WI38 (cell line): ENCODE measurements around the gene SCAMP4.

Source experiments
- H3K4me3 ChIP-seq: 2 replicates; pipeline ENCODE4 v1.5.1; 2011; ENCODE audit warnings: low read depth, mild to moderate bottlenecking, control low read depth, low read length
- CTCF ChIP-seq: IDR thresholded peaks from 2 replicates; pipeline ENCODE4 v1.5.1; 2012; ENCODE audit warnings: low read depth, mild to moderate bottlenecking, control low read depth, low read length

SCAMP4 gene

GRCh38 chr19:1914826-1915341 is 9.7 kb downstream of the SCAMP4 start:
- TF ChIP-seq CTCF, result no peak

DNA sequence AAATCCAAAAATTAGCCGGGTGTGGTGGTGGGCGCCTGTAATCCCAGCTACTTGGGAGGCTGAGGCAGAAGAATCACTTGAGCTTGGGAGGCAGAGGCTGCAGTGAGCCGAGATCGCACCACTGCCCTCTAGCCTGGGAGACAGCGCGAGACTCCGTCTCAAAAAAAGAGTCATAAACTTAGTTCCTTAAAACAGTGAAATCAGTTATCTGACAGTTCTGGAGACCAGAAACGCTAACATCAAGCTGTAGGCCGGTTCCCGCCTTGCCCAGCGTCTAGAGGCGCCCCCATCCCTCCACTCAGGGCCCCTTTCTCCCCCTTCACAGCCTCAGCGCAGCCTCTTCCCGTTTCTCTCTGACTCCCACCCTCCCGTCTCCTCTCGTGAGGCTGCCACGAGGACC is 11.9 kb downstream of the SCAMP4 start:
- H3K4me3 ChIP-seq, result no peak overlapping the region
- TF ChIP-seq CTCF, result no peak

More at GRCh38 chr19:1914826-1915341, 9.7 kb downstream of the SCAMP4 start:
- no peak overlapping the region for H3K4me3 ChIP-seq

DNA sequence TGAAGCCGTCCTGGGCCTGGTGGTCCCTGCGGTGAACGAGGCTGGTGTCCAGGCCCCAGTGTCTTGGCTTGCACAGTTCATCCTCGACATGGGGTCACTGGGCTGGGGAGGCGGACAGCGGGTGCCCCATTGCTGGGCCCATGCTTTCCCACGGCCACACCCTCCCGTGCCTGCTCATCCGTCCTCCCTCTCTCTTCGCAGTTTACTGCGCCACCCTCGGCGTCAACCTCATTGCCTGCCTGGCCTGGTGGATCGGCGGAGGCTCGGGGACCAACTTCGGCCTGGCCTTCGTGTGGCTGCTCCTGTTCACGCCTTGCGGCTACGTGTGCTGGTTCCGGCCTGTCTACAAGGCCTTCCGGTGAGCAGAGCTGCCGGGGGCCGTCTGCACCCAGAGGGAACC is 12.7 kb downstream of the SCAMP4 start:
- H3K4me3 ChIP-seq, result no peak overlapping the region
- no peak for TF ChIP-seq CTCF

- no peak overlapping the region for H3K4me3 ChIP-seq
- no peak for TF ChIP-seq CTCF
Measured at GRCh38 chr19:1918975-1919374, 13.8 kb downstream of the SCAMP4 start.

DNA sequence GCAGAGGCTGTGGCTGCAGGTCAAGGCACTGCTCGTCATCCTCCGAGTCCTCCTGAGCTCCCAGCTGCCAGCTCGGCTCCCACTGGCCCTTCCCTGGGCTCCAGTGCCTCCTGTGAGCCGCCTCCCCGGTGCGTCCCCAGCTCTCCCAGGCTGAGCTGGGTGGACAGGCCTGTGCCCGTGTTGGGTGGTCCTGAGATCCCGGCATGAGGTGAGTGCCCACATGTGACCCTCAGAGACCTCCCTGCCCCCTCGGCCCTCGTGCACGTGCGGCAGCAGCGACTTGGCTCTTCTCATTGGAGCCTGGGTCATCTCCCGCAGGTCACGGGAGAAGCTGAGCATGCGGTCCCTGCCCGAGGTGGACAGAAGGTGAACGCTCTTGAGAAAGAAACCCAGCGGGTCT is 15.4 kb downstream of the SCAMP4 start:
- H3K4me3 ChIP-seq, result no peak overlapping the region
- no peak for TF ChIP-seq CTCF

- TF ChIP-seq CTCF, result no peak
- no peak overlapping the region for H3K4me3 ChIP-seq
Measured at GRCh38 chr19:1921326-1921725, 16.1 kb downstream of the SCAMP4 start.

DNA sequence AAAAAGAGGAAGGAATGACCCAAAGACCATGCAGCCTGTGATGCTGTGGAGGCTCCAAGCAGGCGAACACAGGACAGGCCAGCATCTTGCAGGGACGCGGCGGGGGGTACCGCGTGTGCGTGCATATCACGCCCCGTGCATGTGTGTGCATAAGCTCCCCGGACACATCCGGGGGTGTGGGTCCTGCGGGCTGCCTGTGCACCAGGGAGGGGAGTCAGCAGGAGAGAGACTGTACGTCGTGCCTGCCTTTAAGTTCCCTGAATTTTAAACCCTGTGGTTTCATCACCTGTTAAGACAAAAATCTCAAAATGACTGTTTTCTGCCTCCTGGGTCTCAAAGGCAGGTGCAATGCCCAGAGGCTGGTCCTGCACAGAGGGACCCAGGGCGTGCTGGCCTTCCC is 16.6 kb downstream of the SCAMP4 start:
- no peak overlapping the region for H3K4me3 ChIP-seq
- no peak for TF ChIP-seq CTCF
